K562 (cell line): ENCODE measurements around the gene HSD17B2.

ENCODE experiments used
- CTCF ChIP-seq, 3 experiments: IDR thresholded peaks in 2 of 3; conservative IDR thresholded peaks in 1 of 3; 2 replicates each; pipeline ENCODE4 v1.5.1; 2011 to 2012; ENCODE audit warnings: low read length in 3 of 3, mild to moderate bottlenecking in 3 of 3, control low read depth in 2 of 3, improper control_type of control experiment in 1 of 3, inconsistent platforms in 1 of 3, low read depth in 1 of 3, mixed read lengths in 1 of 3, moderate library complexity in 1 of 3; ENCODE audit not compliant: insufficient read depth in 2 of 3
- EP300 ChIP-seq: IDR thresholded peaks from 2 replicates; pipeline ENCODE4 v1.6.1; 2012; ENCODE audit warnings: low read length, improper control_type of control experiment
- ETV5 ChIP-seq: sonication (generic); formaldehyde crosslinking; IDR thresholded peaks from 2 replicates; pipeline ENCODE4 v1.4.0; 2020; ENCODE audit warnings: low read depth, mild to moderate bottlenecking, missing genetic modification reagents
- FOXM1 ChIP-seq, 2 experiments: fragments of 450-650 bp in 1 of 2; sonication (generic) in 1 of 2; formaldehyde crosslinking in 1 of 2; IDR thresholded peaks; 2 replicates each; pipeline versions ENCODE4 v1.6.1 to v1.9.0; 2017 to 2022; ENCODE audit warnings: low read depth in 2 of 2, mild to moderate bottlenecking in 2 of 2, missing genetic modification reagents in 1 of 2, moderate library complexity in 1 of 2
- KAT7 ChIP-seq: sonication (generic); formaldehyde crosslinking; IDR thresholded peaks from 2 replicates; pipeline ENCODE4 v1.8.0; 2022; ENCODE audit warnings: missing genetic modification reagents, mild to moderate bottlenecking, borderline replicate concordance
- MAFK ChIP-seq: IDR thresholded peaks from 2 replicates; pipeline ENCODE4 v1.6.1; 2011; ENCODE audit warnings: low read length, improper control_type of control experiment
- MED1 ChIP-seq: sonication (generic); formaldehyde crosslinking; IDR thresholded peaks from 2 replicates; pipeline ENCODE4 v1.8.1; 2023; ENCODE audit warnings: missing genetic modification reagents, borderline replicate concordance
- PHF20 ChIP-seq: fragments of 450-650 bp; IDR thresholded peaks from 2 replicates; pipeline ENCODE4 v1.6.1; 2018; ENCODE audit not compliant: partially characterized antibody
- ZNF124 ChIP-seq: sonication (generic); formaldehyde crosslinking; IDR thresholded peaks from 2 replicates; pipeline ENCODE4 v1.8.1; 2022; ENCODE audit warnings: missing genetic modification reagents
- ZSCAN29 ChIP-seq: fragments of 450-650 bp; IDR thresholded peaks from 2 replicates; pipeline ENCODE4 v1.6.1; 2017

GRCh38 chr16:82093666-82094300, 58.7 kb downstream of the HSD17B2 start:
- TF ChIP-seq CTCF (IDR thresholded peaks at IDR 0.05 in 2 of 3, conservative IDR thresholded peaks at IDR 0.05 in 1 of 3; ENCODE audit: insufficient read depth in 2 of 3, low read depth in 1 of 3, low read length in 3 of 3) (no peak), ZSCAN29 (no peak), MED1 (CRISPR knock-in tag) (no peak), KAT7 (CRISPR knock-in tag) (no peak), ETV5 (CRISPR knock-in tag) (no peak), MAFK (no peak), ZNF124 (CRISPR knock-in tag) (no peak), EP300 (no peak), FOXM1 (IDR thresholded peaks at IDR 0.05; ENCODE audit: low read depth) (no peak), FOXM1 (CRISPR knock-in tag; IDR thresholded peaks at IDR 0.05; ENCODE audit: low read depth) (no peak), PHF20 (no peak)
